ENCODE results near the gene PHF20. TPM values are rescaled to one million over a fixed set of nuclear protein-coding genes. Genes with fewer than 3 reads are reported as not detected.

The PHF20 gene
- total and polyA plus RNA-seq, 2 of the 13 experiments (the other 11 are each of a cell fraction or from before 2014, with no cell fraction given), result 22.8 to 34.1 TPM

- CTCF ChIA-PET (ENCODE audit: low intra/inter-chr PET ratio, low total read pairs), result no interaction called here
- H3K79me2 ChIP-seq (ENCODE audit: insufficient read depth, low read length), result peaks cover 18% of the 10 kb centered on the region
- in situ Hi-C loops (cut with HindIII; ENCODE audit: extremely low pct_ligation_motif_present, low pct_unique_long_range_greater_than_20kb) (no loop called here), intact Hi-C loops (cut with micrococcal nuclease; ENCODE audit: unreplicated experiment) (no loop called here)
- no TSS peak for BruUV-seq (replicated peaks)
- peaks cover 23% of the 10 kb centered on the region for H3K4me1 ChIP-seq (ENCODE audit: insufficient read depth, low read length)
- H3K27me3 ChIP-seq (ENCODE audit: control insufficient read depth in 1 of 2, insufficient read depth in 2 of 2, low read length in 2 of 2), result no peaks in the 10 kb centered on the region; a peak in 1 of 5 replicates
- peaks cover 5% of the 10 kb centered on the region; the same call in 1 of the 2 replicates for H4K20me1 ChIP-seq (ENCODE audit: insufficient read depth, low read length)
- H3K9ac ChIP-seq (ENCODE audit: insufficient read depth, low read depth, low read length), result no peak overlapping the region
- no peak for TF ChIP-seq DMAP1 (CRISPR knock-in tag; IDR thresholded peaks at IDR 0.05)
- TF ChIP-seq ZNF232 (CRISPR knock-in tag; IDR thresholded peaks at IDR 0.05; ENCODE audit: borderline replicate concordance), result no peak
- TF ChIP-seq POLR2AphosphoS2 (IDR thresholded peaks at IDR 0.05; ENCODE audit: low read depth, low read length), result no peak
- TF ChIP-seq ZNF180 (CRISPR knock-in tag; IDR thresholded peaks at IDR 0.05; ENCODE audit: borderline replicate concordance, low read depth), result no peak
- TF ChIP-seq ZNF557 (CRISPR knock-in tag; IDR thresholded peaks at IDR 0.05), result no peak
- TF ChIP-seq, protein P1, sequence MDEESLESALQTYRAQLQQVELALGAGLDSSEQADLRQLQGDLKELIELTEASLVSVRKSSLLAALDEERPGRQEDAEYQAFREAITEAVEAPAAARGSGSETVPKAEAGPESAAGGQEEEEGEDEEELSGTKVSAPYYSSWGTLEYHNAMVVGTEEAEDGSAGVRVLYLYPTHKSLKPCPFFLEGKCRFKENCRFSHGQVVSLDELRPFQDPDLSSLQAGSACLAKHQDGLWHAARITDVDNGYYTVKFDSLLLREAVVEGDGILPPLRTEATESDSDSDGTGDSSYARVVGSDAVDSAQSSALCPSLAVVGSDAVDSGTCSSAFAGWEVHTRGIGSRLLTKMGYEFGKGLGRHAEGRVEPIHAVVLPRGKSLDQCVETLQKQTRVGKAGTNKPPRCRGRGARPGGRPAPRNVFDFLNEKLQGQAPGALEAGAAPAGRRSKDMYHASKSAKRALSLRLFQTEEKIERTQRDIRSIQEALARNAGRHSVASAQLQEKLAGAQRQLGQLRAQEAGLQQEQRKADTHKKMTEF (CRISPR knock-in tag; IDR thresholded peaks at IDR 0.05), result no peak
- TF ChIP-seq ARNT (IDR thresholded peaks at IDR 0.05), result no peak
- TF ChIP-seq HOXA7 (CRISPR knock-in tag; IDR thresholded peaks at IDR 0.05), result no peak
- TF ChIP-seq RELA (CRISPR knock-in tag; IDR thresholded peaks at IDR 0.05), result no peak
- no peak for TF ChIP-seq ZNF792 (CRISPR knock-in tag; IDR thresholded peaks at IDR 0.05)
- TF ChIP-seq ZNF768 (CRISPR knock-in tag; IDR thresholded peaks at IDR 0.05), result no peak
- no peak for TF ChIP-seq RBFOX2 (IDR thresholded peaks at IDR 0.05; ENCODE audit: low read depth, low read length)
- no peak for TF ChIP-seq ZHX1 (CRISPR knock-in tag; IDR thresholded peaks at IDR 0.05; ENCODE audit: low read depth)
- no peak overlapping the region for H3K4me2 ChIP-seq (ENCODE audit: low read depth, low read length)
- ATAC-seq (no peak), DNase-seq (ENCODE audit: low spot score) (no peak), FAIRE-seq (no peak)
- H3K36me3 ChIP-seq (replicated peaks in 1 of 2; ENCODE audit: control insufficient read depth in 1 of 2, insufficient read depth in 2 of 2, low read length in 2 of 2), result no peaks in the 10 kb centered on the region
- POLR2A ChIA-PET, result no interaction called here
- no peaks in the 10 kb centered on the region for H3K9me3 ChIP-seq (ENCODE audit: low read length)
- no peak overlapping the region for H3K4me3 ChIP-seq (replicated peaks in 1 of 3; ENCODE audit: insufficient read depth in 1 of 3, low read depth in 2 of 3, low read length in 3 of 3)
- no peak overlapping the region for H3K27ac ChIP-seq (ENCODE audit: extremely low read length, insufficient read depth, low read length)
- no peak overlapping the region for H2AFZ ChIP-seq (ENCODE audit: low read length)
Measured at GRCh38 chr20:35956616-35957015, 184.8 kb downstream of the PHF20 start.
